ENCODE data around the gene ADCYAP1R1. TPM values are rescaled to one million over a fixed set of nuclear protein-coding genes. Genes with fewer than 3 reads are reported as not detected.

ADCYAP1R1 gene
- total RNA-seq, 1 experiment from 2014 or later: 8.9 TPM

DNA sequence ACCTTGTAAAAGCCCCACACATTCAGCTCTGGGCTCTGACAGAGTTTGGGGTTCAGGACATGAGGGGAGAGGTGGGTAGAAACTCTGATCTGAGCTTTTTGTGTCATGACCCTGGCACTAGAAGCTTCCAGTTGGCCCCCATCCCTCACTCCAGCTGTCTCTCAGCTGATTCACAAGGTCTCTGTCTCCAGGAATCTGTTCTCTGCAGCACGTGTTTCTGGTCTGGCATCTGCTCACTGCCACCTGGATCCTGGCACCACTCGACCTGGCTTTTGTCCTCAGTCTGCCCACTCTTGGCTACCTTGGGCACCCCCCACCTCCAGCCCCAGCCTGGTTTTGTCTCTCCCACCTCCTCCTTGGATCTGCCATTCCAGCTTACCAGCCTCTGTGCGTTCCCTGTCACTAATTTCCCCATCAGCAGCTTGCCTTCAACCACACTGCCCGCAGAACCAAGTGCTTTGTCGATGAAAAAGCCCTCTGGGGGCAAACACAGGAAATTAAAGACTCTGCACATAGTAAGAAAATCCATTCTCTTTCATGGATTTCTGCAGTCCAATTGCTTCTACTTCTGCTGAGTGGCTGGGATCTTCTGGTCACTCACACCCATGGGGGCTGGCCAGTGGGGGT is 18.3 kb upstream of the ADCYAP1R1 start:
- Mint-ChIP-seq H3K36me3 (ENCODE audit: insufficient read depth in 1 of 3, low read depth in 3 of 3) (no peaks in the 10 kb centered on the region; a peak in 2 of 7 replicates), H3K4me1 (peaks cover 13 to 15% of the 10 kb centered on the region in 2 experiments), H3K27ac (no peak overlapping the region), H3K27me3 (ENCODE audit: low read depth) (peaks cover 26% of the 10 kb centered on the region), H3K9me3 (peaks cover 0 to 3% of the 10 kb centered on the region in 2 experiments; a peak in 1 of 5 replicates), H3K4me3 (no peak overlapping the region)
- no peak overlapping the region for H4K8ac ChIP-seq (replicated peaks; ENCODE audit: insufficient read length, low read depth, low read length)
- H2BK12ac ChIP-seq (ENCODE audit: insufficient read length, low read depth, low read length): no peak overlapping the region
- H4K20me1 ChIP-seq (ENCODE audit: control insufficient read depth, insufficient read depth, insufficient read length): no peaks in the 10 kb centered on the region
- no peak overlapping the region for H2AFZ ChIP-seq (ENCODE audit: low read length)
- H3K18ac ChIP-seq (ENCODE audit: insufficient read length, low read depth, low read length): no peak overlapping the region
- TF ChIP-seq, protein P1, sequence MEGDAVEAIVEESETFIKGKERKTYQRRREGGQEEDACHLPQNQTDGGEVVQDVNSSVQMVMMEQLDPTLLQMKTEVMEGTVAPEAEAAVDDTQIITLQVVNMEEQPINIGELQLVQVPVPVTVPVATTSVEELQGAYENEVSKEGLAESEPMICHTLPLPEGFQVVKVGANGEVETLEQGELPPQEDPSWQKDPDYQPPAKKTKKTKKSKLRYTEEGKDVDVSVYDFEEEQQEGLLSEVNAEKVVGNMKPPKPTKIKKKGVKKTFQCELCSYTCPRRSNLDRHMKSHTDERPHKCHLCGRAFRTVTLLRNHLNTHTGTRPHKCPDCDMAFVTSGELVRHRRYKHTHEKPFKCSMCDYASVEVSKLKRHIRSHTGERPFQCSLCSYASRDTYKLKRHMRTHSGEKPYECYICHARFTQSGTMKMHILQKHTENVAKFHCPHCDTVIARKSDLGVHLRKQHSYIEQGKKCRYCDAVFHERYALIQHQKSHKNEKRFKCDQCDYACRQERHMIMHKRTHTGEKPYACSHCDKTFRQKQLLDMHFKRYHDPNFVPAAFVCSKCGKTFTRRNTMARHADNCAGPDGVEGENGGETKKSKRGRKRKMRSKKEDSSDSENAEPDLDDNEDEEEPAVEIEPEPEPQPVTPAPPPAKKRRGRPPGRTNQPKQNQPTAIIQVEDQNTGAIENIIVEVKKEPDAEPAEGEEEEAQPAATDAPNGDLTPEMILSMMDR (conservative IDR thresholded peaks at IDR 0.05): no peak
- no peaks in the 10 kb centered on the region for H3K9me3 ChIP-seq (ENCODE audit: control insufficient read depth, low read depth, low read length)
- H3K4me2 ChIP-seq (ENCODE audit: insufficient read depth, insufficient read length, low read length): no peak overlapping the region
- no peaks in the 10 kb centered on the region for H3K79me2 ChIP-seq (ENCODE audit: insufficient read depth, low read length)
- no peak overlapping the region for H2BK120ac ChIP-seq (ENCODE audit: low read depth, low read length, poor library complexity, severe bottlenecking)
- no peak overlapping the region for H4K91ac ChIP-seq (ENCODE audit: insufficient read length, low read depth, low read length)
- no peak overlapping the region for H2BK15ac ChIP-seq (ENCODE audit: low read depth, low read length)
- H2AK5ac ChIP-seq (ENCODE audit: insufficient read length, low read length): no peak overlapping the region
- H3K27ac ChIP-seq (ENCODE audit: insufficient read length, low read depth, low read length): no peak overlapping the region
- H3K79me1 ChIP-seq (ENCODE audit: insufficient read depth, low read depth, low read length, poor library complexity, severe bottlenecking): no peaks in the 10 kb centered on the region
- H2BK20ac ChIP-seq (ENCODE audit: low read depth, low read length, poor library complexity, severe bottlenecking): no peak overlapping the region
- no peak overlapping the region for H3K56ac ChIP-seq (ENCODE audit: insufficient read length, low read depth, low read length)
- WGBS (ENCODE audit: extremely low coverage, insufficient read length, low lambda C conversion rate): no CpG with 5 or more reads among the region's 5 CpGs
- no peak overlapping the region; the same call in 1 of the 2 replicates for H3K14ac ChIP-seq (ENCODE audit: insufficient read depth, low read length)
- H3T11ph ChIP-seq (ENCODE audit: low read length): no peak overlapping the region
- no peak overlapping the region for H3K9ac ChIP-seq (ENCODE audit: extremely low read depth, insufficient read length, low read length)
- no peaks in the 10 kb centered on the region for H3K4me1 ChIP-seq (ENCODE audit: insufficient read depth, low read length)
- no peak overlapping the region for H3K23ac ChIP-seq (ENCODE audit: insufficient read length, low read depth, low read length)
- H3K23me2 ChIP-seq (ENCODE audit: insufficient read length, low read depth, low read length, poor library complexity, severe bottlenecking): no peaks in the 10 kb centered on the region
- no peak overlapping the region for H3K4ac ChIP-seq (ENCODE audit: low read depth, low read length)
- no peak overlapping the region for H2BK5ac ChIP-seq (ENCODE audit: insufficient read length, low read length)
- no peak for DNase-seq
- H4K5ac ChIP-seq (ENCODE audit: insufficient read length, low read depth, low read length): no peak overlapping the region
- H3K27me3 ChIP-seq (ENCODE audit: insufficient read depth, low read length): no peaks in the 10 kb centered on the region
